NCI-H2107 treated with DMSO at 0.1 percent for 48 hours (cell line): ENCODE results near the gene ABHD10.

ENCODE experiments used
- DNase-seq: peaks from one replicate; lab custom pipeline; 2025; ENCODE audit not compliant: unreplicated experiment; lab: John Stamatoyannopoulos, UW

The ABHD10 gene

GRCh38 chr3:111999484-112000324 is 20.9 kb downstream of the ABHD10 start:
- peak; percentile 74 for DNase-seq

- no peak for DNase-seq
Measured at GRCh38 chr3:112000367-112000771, 21.5 kb downstream of the ABHD10 start.

GRCh38 chr3:112000966-112001365 is 22.1 kb downstream of the ABHD10 start:
- peak; percentile 15 for DNase-seq

GRCh38 chr3:112001526-112001925 is 22.7 kb downstream of the ABHD10 start:
- DNase-seq, result no peak

GRCh38 chr3:112002096-112002971 is 23.5 kb downstream of the ABHD10 start:
- DNase-seq, result no peak

- no peak for DNase-seq
Measured at GRCh38 chr3:112003321-112004080, 24.7 kb downstream of the ABHD10 start.

- DNase-seq, result no peak
Measured at GRCh38 chr3:112004187-112004586, 25.4 kb downstream of the ABHD10 start.

- DNase-seq, result no peak
Measured at GRCh38 chr3:112004669-112005068, 25.8 kb downstream of the ABHD10 start.

- DNase-seq, result no peak
Measured at GRCh38 chr3:112005091-112005672, 26.4 kb downstream of the ABHD10 start.

GRCh38 chr3:112007633-112008032 is 28.8 kb downstream of the ABHD10 start:
- DNase-seq, result no peak

GRCh38 chr3:112009670-112010069 is 30.8 kb downstream of the ABHD10 start:
- no peak for DNase-seq

GRCh38 chr3:112010636-112011035 is 31.8 kb downstream of the ABHD10 start:
- peak; percentile 99 for DNase-seq

GRCh38 chr3:112011376-112011940 is 32.6 kb downstream of the ABHD10 start:
- peak; percentile 32 for DNase-seq

GRCh38 chr3:112012205-112012992 is 33.6 kb downstream of the ABHD10 start:
- peak; percentile 76 for DNase-seq

GRCh38 chr3:112013058-112013783 is 34.4 kb downstream of the ABHD10 start:
- peak; percentile 27 for DNase-seq

- DNase-seq, result no peak
Measured at GRCh38 chr3:112013784-112014143, 34.9 kb downstream of the ABHD10 start.

- DNase-seq, result no peak
Measured at GRCh38 chr3:112017091-112017490, 38.3 kb downstream of the ABHD10 start.

- DNase-seq, result no peak
Measured at GRCh38 chr3:112018712-112019111, 39.9 kb downstream of the ABHD10 start.

- no peak for DNase-seq
Measured at GRCh38 chr3:112019716-112020115, 40.9 kb downstream of the ABHD10 start.
